H1 (cell line): ENCODE results near the gene CCDC80. TPM values are rescaled to one million over a fixed set of nuclear protein-coding genes. Genes with fewer than 3 reads are reported as not detected.

ENCODE experiments used
- E2F6 ChIP-seq: IDR thresholded peaks from 2 replicates; pipeline ENCODE4 v1.6.1; 2012; ENCODE audit warnings: inconsistent platforms
- JUN ChIP-seq: IDR thresholded peaks from 2 replicates; pipeline ENCODE4 v1.6.1; 2011; ENCODE audit warnings: low read depth, mild to moderate bottlenecking, improper control_type of control experiment, low read length
- KDM4A ChIP-seq: IDR thresholded peaks from one replicate; pipeline ENCODE4 v1.7.1; 2012; ENCODE audit warnings: low read depth, mild to moderate bottlenecking, moderate library complexity, low read length, inconsistent platforms; ENCODE audit not compliant: severe bottlenecking
- KDM5A ChIP-seq: fragments of 200-600 bp; IDR thresholded peaks from 2 replicates; pipeline ENCODE4 v1.7.1; 2012; ENCODE audit warnings: mild to moderate bottlenecking, low read length, inconsistent platforms, mixed read lengths
- RNF2 ChIP-seq: fragments of 200-900, 300-1000 bp; sonication (generic); IDR thresholded peaks from 2 replicates; pipeline ENCODE4 v1.7.1; 2016; ENCODE audit warnings: borderline replicate concordance, low read depth, mild to moderate bottlenecking, antibody characterized with exemption, low read length; ENCODE audit not compliant: poor library complexity, severe bottlenecking; ENCODE audit errors: missing control alignments
- SAP30 ChIP-seq: fragments of 300-600 bp; sonication (generic); IDR thresholded peaks from 2 replicates; pipeline ENCODE4 v1.7.1; 2012; ENCODE audit warnings: low read length, moderate library complexity, mild to moderate bottlenecking, inconsistent platforms; ENCODE audit not compliant: insufficient read depth, insufficient replicate concordance
- SIX5 ChIP-seq: IDR thresholded peaks from 2 replicates; pipeline ENCODE4 v1.6.1; 2011; ENCODE audit warnings: mild to moderate bottlenecking, low read depth, low read length
- SP4 ChIP-seq: IDR thresholded peaks from 2 replicates; pipeline ENCODE4 v1.6.1; 2012; ENCODE audit warnings: low read length, inconsistent platforms
- SRF ChIP-seq: IDR thresholded peaks from 2 replicates; pipeline ENCODE4 v1.6.1; 2011; ENCODE audit warnings: mild to moderate bottlenecking, low read depth, low read length, moderate library complexity
- SUZ12 ChIP-seq: fragments of 200-600 bp; sonication (generic); IDR thresholded peaks from 2 replicates; pipeline ENCODE4 v1.6.1; 2012; ENCODE audit warnings: mild to moderate bottlenecking, inconsistent platforms, low read length, moderate library complexity, mixed read lengths
- ZNF274 ChIP-seq: IDR thresholded peaks from 2 replicates; pipeline ENCODE4 v1.7.0; 2012; ENCODE audit warnings: low read length, borderline replicate concordance; ENCODE audit errors: extremely low read depth
- polyA plus RNA-seq, 7 experiments: library from polyadenylated mRNA; depleted of rRNA in 3 of 7; stranded (reverse) in 5 of 7; unstranded in 2 of 7; fragments of >200 nt in 5 of 7; fragments of 200-250 nt in 2 of 7; gene quantifications; 1 replicate in 5 of 7; 2 replicates in 1 of 7; 4 replicates in 1 of 7; pipeline versions ENCODE4 v1.2.1 to v1.2.3, GENCODE V29; 2011 to 2013; ENCODE audit warnings: missing spikeins in 2 of 7, mixed read lengths in 2 of 7
- total RNA-seq: library from RNA; stranded (reverse); fragmentation: NEBNext Ultra II Directional; extraction: Animal tissue kit (Norgen Biotek cat#: 25700); gene quantifications from 2 replicates; pipeline ENCODE4 v1.2.1, GENCODE V29; 2021

The CCDC80 gene
- total and polyA plus RNA-seq, 2 of the 8 experiments (the other 6 are each of a cell fraction or from before 2014, with no cell fraction given) = 1.1 to 12.9 TPM

- TF ChIP-seq SUZ12 (no peak), SAP30 (peak; percentile 96), ZNF274 (no peak), SRF (peak; percentile 36), E2F6 (no peak), RNF2 (no peak), KDM4A (peak; percentile 67), SIX5 (no peak), JUN (no peak), SP4 (no peak), KDM5A (peak; percentile 77)
Observed at GRCh38 chr3:112560721-112561483, 80.0 kb downstream of the CCDC80 start (continued).
